Endodermal cell (in vitro differentiated cells): Measurements from ENCODE around the gene TLL2. TPM values are rescaled to one million over a fixed set of nuclear protein-coding genes. Genes with fewer than 3 reads are reported as not detected.
A peak's percentile ranks its signal among the peaks of the same experiment; 100 is the strongest.

Experiments used
- DNase-seq: peaks from one replicate; pipeline ENCODE4 v3.0.0-alpha.2; 2017
- H3K27ac ChIP-seq: 2 replicates; pipeline ENCODE4 v1.5.1; 2013; ENCODE audit warnings: mild to moderate bottlenecking, low read depth, low read length, moderate library complexity
- H3K27me3 ChIP-seq: 2 replicates; pipeline ENCODE4 v1.6.1; 2013; ENCODE audit warnings: mild to moderate bottlenecking, low read length, moderate library complexity; ENCODE audit not compliant: insufficient read depth, control insufficient read depth, poor library complexity, severe bottlenecking
- H3K36me3 ChIP-seq: 2 replicates; pipeline ENCODE4 v1.7.0; 2013; ENCODE audit warnings: mild to moderate bottlenecking, low read length, moderate library complexity; ENCODE audit not compliant: control insufficient read depth, insufficient read depth
- H3K4me1 ChIP-seq: one replicate; pipeline ENCODE4 v1.7.0; 2013; ENCODE audit warnings: low read length; ENCODE audit not compliant: control insufficient read depth, insufficient read depth
- H3K4me3 ChIP-seq: 2 replicates; pipeline ENCODE4 v1.5.1; 2013; ENCODE audit warnings: mild to moderate bottlenecking, low read length, moderate library complexity
- H3K9ac ChIP-seq: 2 replicates; pipeline ENCODE4 v1.6.1; 2013; ENCODE audit warnings: mild to moderate bottlenecking, low read length, moderate library complexity; ENCODE audit not compliant: poor library complexity, severe bottlenecking; ENCODE audit errors: extremely low read depth
- H3K9me3 ChIP-seq: 2 replicates; pipeline ENCODE4 v1.6.1; 2013; ENCODE audit warnings: mild to moderate bottlenecking, low read length, moderate library complexity; ENCODE audit not compliant: control insufficient read depth
- H3K27ac Mint-ChIP-seq: 2 replicates; pipeline ENCODE4 v1.8.0; 2020; ENCODE audit warnings: mixed read lengths
- H3K27me3 Mint-ChIP-seq: 2 replicates; pipeline ENCODE4 v1.8.0; 2021; ENCODE audit warnings: mild to moderate bottlenecking, mixed read lengths; ENCODE audit not compliant: insufficient read depth
- H3K36me3 Mint-ChIP-seq: 2 replicates; pipeline ENCODE4 v1.8.0; 2020; ENCODE audit warnings: low read depth, mixed read lengths
- H3K4me1 Mint-ChIP-seq: 2 replicates; pipeline ENCODE4 v1.8.0; 2020; ENCODE audit warnings: mixed read lengths
- H3K4me3 Mint-ChIP-seq: 2 replicates; pipeline ENCODE4 v1.8.0; 2020; ENCODE audit warnings: mild to moderate bottlenecking, moderate library complexity, mixed read lengths
- H3K9me3 Mint-ChIP-seq: 2 replicates; pipeline ENCODE4 v1.8.0; 2020; ENCODE audit warnings: mild to moderate bottlenecking, mixed read lengths
- WGBS, 2 experiments: methylation state at CpG; one replicate each; pipeline versions ENCODE4 v1.1.5 to v1.1.7; 2013; ENCODE audit warnings: missing lambda C conversion rate in 2 of 2, mixed read lengths in 1 of 2; ENCODE audit not compliant: insufficient coverage in 1 of 2, insufficient read length in 1 of 2; 5-methylcytosine and 5-hydroxymethylcytosine counted together
- total RNA-seq, 2 donors: library from RNA; stranded (reverse); fragmentation: NEBNext Ultra II Directional in 1 of 2; extraction: Animal tissue kit (Norgen Biotek cat#: 25700) in 1 of 2; gene quantifications; 2 replicates in 1 of 2; 3 replicates in 1 of 2; pipeline ENCODE4 v1.2.1, GENCODE V29; 2021
- TF ChIP-seq, protein P1 (sequence below): fragments of 200-600 bp; sonication (generic); conservative IDR thresholded peaks from 2 replicates; pipeline ENCODE4 v1.5.0; 2021; ENCODE audit warnings: antibody characterized with exemption, mild to moderate bottlenecking

TLL2 gene
- total RNA-seq, 2 donors from 2014 or later = 0.11 to 0.18 TPM

DNA sequence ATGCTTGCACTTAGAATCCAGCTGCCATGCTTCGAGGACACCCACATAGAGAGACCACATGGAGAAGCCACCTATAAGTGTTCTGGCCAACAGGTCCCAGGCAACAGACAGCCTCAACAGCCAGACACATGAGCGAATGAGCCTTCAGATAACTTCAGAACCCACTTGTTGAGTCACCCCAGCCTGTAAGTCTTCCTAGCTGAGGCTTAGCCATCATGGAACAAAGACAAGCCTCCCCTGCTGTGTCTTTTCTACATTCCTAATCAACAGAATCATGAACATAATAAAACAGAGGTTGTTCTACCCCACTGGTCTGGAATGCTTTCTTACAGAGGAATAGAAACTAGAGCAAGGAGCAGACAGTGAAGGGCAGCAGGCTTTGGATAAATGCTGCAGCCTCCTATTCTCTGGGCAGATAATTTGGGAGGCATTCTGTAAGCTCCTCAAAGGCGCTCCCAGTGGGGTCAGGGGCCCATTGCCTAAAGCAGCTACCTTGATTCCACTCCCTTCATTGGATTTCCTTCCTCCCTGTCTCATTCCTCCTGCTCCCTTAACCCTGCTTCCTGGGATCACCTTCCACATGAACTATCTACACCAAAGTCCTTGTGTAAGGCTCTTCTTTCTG, 4.6 kb downstream of the TLL2 start:
- TF ChIP-seq, protein P1, sequence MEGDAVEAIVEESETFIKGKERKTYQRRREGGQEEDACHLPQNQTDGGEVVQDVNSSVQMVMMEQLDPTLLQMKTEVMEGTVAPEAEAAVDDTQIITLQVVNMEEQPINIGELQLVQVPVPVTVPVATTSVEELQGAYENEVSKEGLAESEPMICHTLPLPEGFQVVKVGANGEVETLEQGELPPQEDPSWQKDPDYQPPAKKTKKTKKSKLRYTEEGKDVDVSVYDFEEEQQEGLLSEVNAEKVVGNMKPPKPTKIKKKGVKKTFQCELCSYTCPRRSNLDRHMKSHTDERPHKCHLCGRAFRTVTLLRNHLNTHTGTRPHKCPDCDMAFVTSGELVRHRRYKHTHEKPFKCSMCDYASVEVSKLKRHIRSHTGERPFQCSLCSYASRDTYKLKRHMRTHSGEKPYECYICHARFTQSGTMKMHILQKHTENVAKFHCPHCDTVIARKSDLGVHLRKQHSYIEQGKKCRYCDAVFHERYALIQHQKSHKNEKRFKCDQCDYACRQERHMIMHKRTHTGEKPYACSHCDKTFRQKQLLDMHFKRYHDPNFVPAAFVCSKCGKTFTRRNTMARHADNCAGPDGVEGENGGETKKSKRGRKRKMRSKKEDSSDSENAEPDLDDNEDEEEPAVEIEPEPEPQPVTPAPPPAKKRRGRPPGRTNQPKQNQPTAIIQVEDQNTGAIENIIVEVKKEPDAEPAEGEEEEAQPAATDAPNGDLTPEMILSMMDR = no peak
- Mint-ChIP-seq H3K36me3 (no peaks in the 10 kb centered on the region), H3K4me1 (peaks cover 12% of the 10 kb centered on the region), H3K4me3 (no peak overlapping the region), H3K27ac (no peak overlapping the region), H3K9me3 (no peaks in the 10 kb centered on the region), H3K27me3 (peaks cover 23% of the 10 kb centered on the region)
- Histone ChIP-seq H3K4me3 (no peak overlapping the region), H3K9ac (no peak overlapping the region), H3K9me3 (no peaks in the 10 kb centered on the region), H3K27me3 (peaks cover 20% of the 10 kb centered on the region), H3K36me3 (no peaks in the 10 kb centered on the region), H3K4me1 (no peaks in the 10 kb centered on the region), H3K27ac (peak overlapping the region; percentile 47)
- 68 to 76% methylated on average over 2 to 3 of the region's 3 CpGs for WGBS, 2 experiments
- peak; percentile 68 for DNase-seq

DNA sequence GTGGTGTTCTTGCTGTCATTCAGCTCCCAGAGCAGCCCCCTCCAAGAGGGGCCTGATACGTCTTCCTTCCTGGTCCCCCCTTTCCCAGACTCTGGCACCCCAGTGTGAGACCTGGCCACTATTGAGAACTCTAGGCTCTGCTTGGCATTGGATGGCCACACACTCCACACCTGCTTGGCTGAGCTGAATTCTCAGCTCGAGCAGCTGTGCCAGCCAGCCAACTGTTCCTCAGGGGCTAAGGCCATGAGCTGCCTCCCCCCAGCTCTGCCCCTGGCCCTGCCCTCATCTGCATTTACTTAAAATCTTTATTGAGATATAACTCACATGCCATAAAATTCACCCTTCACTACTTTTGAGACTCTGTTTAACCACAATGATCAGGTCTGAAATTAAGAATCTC, 6.7 kb downstream of the TLL2 start:
- Histone ChIP-seq H3K4me1 (no peaks in the 10 kb centered on the region), H3K36me3 (no peaks in the 10 kb centered on the region), H3K27me3 (peaks cover 8% of the 10 kb centered on the region), H3K9ac (no peak overlapping the region), H3K27ac (no peak overlapping the region), H3K9me3 (no peaks in the 10 kb centered on the region), H3K4me3 (no peak overlapping the region)
- WGBS, 2 experiments = 80 to 84% methylated on average over 1 to 2 of the region's 2 CpGs
- no peaks in the 10 kb centered on the region for H3K9me3 Mint-ChIP-seq
- TF ChIP-seq, protein P1 = no peak
- no peak overlapping the region for H3K27ac Mint-ChIP-seq
- DNase-seq = no peak
- H3K4me1 Mint-ChIP-seq = peaks cover 7% of the 10 kb centered on the region
- H3K36me3 Mint-ChIP-seq = no peaks in the 10 kb centered on the region
- no peak overlapping the region for H3K4me3 Mint-ChIP-seq
- H3K27me3 Mint-ChIP-seq = peaks cover 10% of the 10 kb centered on the region

DNA sequence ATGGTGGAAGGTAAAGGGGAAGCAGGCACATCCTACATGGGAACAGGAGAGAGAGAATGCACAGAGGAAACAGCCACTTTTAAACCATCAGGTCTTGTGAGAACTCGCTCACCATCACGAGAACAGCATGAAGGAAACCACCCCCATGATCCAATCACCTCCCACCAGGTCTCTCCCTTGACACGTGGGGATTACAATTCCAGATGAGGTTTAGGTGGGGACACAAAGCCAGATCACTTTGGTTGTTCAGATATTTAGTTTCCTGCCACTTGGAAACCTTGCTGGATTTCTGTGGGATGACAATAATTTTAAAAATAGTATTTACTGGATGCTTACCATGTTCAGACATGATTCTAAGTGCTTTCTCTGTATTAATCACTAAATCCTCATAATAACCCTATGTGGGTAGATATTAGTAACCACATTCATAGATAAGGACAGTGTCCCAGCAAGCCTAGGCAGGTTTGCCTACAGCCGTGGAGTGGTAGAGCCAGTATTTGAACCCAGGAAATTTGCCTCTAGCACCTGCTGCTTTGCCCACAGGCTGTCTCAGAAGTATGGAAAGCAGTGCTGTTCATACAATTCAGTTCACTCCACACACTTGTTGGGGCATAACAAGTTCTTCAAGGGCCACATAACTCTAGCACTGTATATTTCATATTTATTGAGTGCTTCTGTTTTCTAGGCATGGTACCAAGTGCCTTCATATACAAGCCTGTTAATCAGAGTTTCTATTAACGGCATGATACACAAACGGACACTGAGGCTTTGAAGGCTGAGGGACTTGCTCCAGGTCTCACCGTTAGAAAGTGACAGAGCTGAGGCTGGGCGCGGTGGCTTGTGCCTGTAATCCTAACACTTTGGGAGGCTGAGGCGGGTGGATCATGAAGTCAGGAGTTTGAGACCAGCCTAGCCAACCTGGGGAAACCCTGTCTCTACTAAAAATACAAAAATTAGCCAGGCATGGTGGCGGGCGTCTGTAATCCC, 8.3 kb downstream of the TLL2 start:
- DNase-seq = no peak
- Histone ChIP-seq H3K27ac (no peak overlapping the region), H3K4me3 (no peak overlapping the region), H3K9me3 (no peaks in the 10 kb centered on the region), H3K9ac (no peak overlapping the region), H3K27me3 (no peaks in the 10 kb centered on the region), H3K36me3 (no peaks in the 10 kb centered on the region), H3K4me1 (no peaks in the 10 kb centered on the region)
- Mint-ChIP-seq H3K4me3 (no peak overlapping the region), H3K36me3 (no peaks in the 10 kb centered on the region), H3K27ac (no peak overlapping the region), H3K4me1 (peaks cover 6% of the 10 kb centered on the region), H3K27me3 (no peaks in the 10 kb centered on the region), H3K9me3 (no peaks in the 10 kb centered on the region)
- 87 to 88% methylated on average over 10 to 12 of the region's 12 CpGs for WGBS, 2 experiments
- TF ChIP-seq, protein P1 = no peak
